ENCODE measurements around the gene SFXN5. TPM values are rescaled to one million over a fixed set of nuclear protein-coding genes. Genes with fewer than 3 reads are reported as not detected.
A peak's percentile ranks its signal among the peaks of the same experiment; 100 is the strongest.

SFXN5 gene
- total RNA-seq, 2 experiments from 2014 or later = 15.7 to 18.6 TPM

- no peak overlapping the region for H3K4me3 Mint-ChIP-seq
- peaks cover 16% of the 10 kb centered on the region for H3K4me1 Mint-ChIP-seq (ENCODE audit: low read depth)
- H3K9me3 Mint-ChIP-seq (ENCODE audit: insufficient read depth) = no peaks in the 10 kb centered on the region
- ATAC-seq = no peak
- DNase-seq = no peak
- H3K27ac Mint-ChIP-seq = no peak overlapping the region
- H3K27me3 Mint-ChIP-seq (ENCODE audit: low read depth) = no peaks in the 10 kb centered on the region
- CTCF ChIA-PET = interaction anchor here (1.1 kb wide), 1 partner anchor 14 kb away, joined by 3 read pairs; no protein-coding TSS in a partner anchor
- H3K36me3 Mint-ChIP-seq (ENCODE audit: low read depth) = peaks cover 6% of the 10 kb centered on the region
- POLR2A ChIA-PET = interaction anchor here (0.6 kb wide), 1 partner anchor 9 kb away, joined by 3 read pairs; no protein-coding TSS in a partner anchor
Measured at GRCh38 chr2:72959995-72960981, 111.2 kb downstream of the SFXN5 start.

GRCh38 chr2:72959554-72959953 is 112.0 kb downstream of the SFXN5 start:
- H3K4me3 Mint-ChIP-seq = no peak overlapping the region
- H3K27ac Mint-ChIP-seq = peak overlapping the region; percentile 14
- ChIA-PET CTCF (interaction anchor here (0.9 kb wide), 1 partner anchor 14 kb away, joined by 4 read pairs; no protein-coding TSS in a partner anchor), POLR2A (no interaction called here)
- peaks cover 21% of the 10 kb centered on the region for H3K4me1 Mint-ChIP-seq (ENCODE audit: low read depth)
- ATAC-seq = no peak
- peaks cover 10% of the 10 kb centered on the region for H3K36me3 Mint-ChIP-seq (ENCODE audit: low read depth)
- H3K27me3 Mint-ChIP-seq (ENCODE audit: low read depth) = no peaks in the 10 kb centered on the region
- no peak for DNase-seq
- no peaks in the 10 kb centered on the region for H3K9me3 Mint-ChIP-seq (ENCODE audit: insufficient read depth)

DNA sequence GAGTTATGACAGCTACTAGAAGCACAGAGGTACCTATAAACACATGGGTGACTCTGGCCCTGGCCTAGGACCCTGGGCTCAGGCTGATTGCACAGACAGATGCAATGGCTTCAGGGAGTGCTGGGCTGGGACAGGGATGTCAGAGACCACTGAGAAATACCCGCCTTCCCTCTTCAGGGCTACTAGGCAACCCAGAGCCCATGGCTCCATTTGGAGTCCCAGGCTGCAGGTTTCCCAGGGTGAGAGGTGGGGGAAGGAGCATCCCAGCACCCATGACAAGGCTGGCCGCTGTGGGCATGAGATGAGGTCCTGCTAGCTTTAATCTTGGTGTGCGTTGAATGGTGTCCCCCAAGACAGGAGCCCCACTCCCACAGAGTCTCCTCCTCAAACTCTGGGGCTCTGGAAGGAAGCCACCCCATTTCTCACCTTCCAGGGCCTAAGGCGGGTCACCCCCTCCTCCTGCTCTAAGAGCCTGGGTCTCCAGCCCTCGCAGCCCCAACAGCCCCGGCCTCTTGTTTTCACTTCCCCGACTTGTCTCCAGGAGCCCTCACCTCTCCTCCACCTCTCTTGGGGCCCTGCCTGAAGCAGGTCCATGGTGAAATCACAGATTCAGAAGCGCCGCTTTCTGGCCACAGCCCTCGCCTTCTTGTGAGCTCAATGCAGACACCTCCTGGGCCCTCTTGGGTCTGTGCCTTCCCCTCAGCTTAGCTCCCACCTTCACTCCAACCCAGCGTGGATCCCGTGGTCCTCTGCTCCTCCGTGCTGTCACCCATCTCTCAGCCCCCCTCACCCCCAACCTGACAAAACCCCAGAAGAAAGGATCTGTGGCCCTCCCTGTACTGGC is 112.7 kb downstream of the SFXN5 start:
- ChIA-PET CTCF (interaction anchor here (0.9 to 2.4 kb wide), 3 partner anchors 14 to 66 kb away, joined by 3 to 13 read pairs (median 4); no protein-coding TSS in a partner anchor), POLR2A (no interaction called here)
- no peak overlapping the region for H3K4me3 Mint-ChIP-seq
- DNase-seq = no peak
- H3K27me3 Mint-ChIP-seq (ENCODE audit: low read depth) = no peaks in the 10 kb centered on the region
- peak overlapping the region; percentile 24 for H3K27ac Mint-ChIP-seq
- ATAC-seq = no peak
- peaks cover 29% of the 10 kb centered on the region for H3K4me1 Mint-ChIP-seq (ENCODE audit: low read depth)
- peaks cover 10% of the 10 kb centered on the region for H3K36me3 Mint-ChIP-seq (ENCODE audit: low read depth)
- no peaks in the 10 kb centered on the region for H3K9me3 Mint-ChIP-seq (ENCODE audit: insufficient read depth)

DNA sequence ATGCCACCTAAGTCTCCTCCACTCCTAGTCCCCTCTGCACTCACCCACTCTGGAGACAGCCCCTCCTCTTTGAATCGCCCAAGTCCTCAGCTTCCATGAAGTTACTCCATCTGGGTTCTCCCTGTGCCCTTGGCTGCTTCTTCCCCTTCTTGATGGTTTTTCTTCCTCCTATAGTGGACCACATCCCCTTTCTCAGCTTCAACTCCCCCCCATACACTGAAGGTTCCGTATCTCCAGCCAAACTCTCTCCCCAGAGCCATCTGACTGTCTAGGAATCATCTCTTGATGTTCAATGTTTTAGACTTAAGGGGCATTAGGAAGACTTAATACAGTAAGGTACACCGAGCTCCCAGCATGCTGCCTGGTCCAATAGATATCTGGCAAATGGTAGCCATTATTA is 114.6 kb downstream of the SFXN5 start:
- H3K4me3 Mint-ChIP-seq = no peak overlapping the region
- POLR2A ChIA-PET = no interaction called here
- CTCF ChIA-PET = interaction anchor here (2.4 kb wide), 1 partner anchor 64 kb away, joined by 13 read pairs; no protein-coding TSS in a partner anchor
- no peak overlapping the region for H3K27ac Mint-ChIP-seq
- H3K36me3 Mint-ChIP-seq (ENCODE audit: low read depth) = peaks cover 10% of the 10 kb centered on the region
- ATAC-seq (no peak), DNase-seq (no peak)
- peaks cover 43% of the 10 kb centered on the region for H3K4me1 Mint-ChIP-seq (ENCODE audit: low read depth)
- H3K27me3 Mint-ChIP-seq (ENCODE audit: low read depth) = no peaks in the 10 kb centered on the region
- no peaks in the 10 kb centered on the region for H3K9me3 Mint-ChIP-seq (ENCODE audit: insufficient read depth)

DNA sequence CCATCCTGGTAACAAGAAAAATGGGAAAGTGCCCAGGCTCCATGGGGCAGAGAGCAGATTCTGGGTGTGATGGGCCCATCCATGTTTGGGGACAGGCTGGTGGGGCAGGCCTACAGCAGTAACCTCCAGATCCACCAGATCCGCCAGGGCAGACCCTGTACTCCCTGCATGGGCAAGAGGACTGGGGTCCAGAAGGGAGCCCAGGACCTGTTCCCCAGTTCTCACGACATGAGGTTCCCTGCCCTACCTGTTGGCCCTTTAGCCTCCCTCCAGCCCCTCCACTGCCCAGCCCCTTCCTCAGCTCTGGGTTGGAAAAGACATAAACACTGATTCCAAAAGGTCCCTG is 115.5 kb downstream of the SFXN5 start:
- no peak overlapping the region for H3K4me3 Mint-ChIP-seq
- H3K4me1 Mint-ChIP-seq (ENCODE audit: low read depth) = peaks cover 43% of the 10 kb centered on the region
- H3K27me3 Mint-ChIP-seq (ENCODE audit: low read depth) = no peaks in the 10 kb centered on the region
- H3K27ac Mint-ChIP-seq = no peak overlapping the region
- peaks cover 10% of the 10 kb centered on the region for H3K36me3 Mint-ChIP-seq (ENCODE audit: low read depth)
- ATAC-seq (no peak), DNase-seq (no peak)
- H3K9me3 Mint-ChIP-seq (ENCODE audit: insufficient read depth) = no peaks in the 10 kb centered on the region
- POLR2A ChIA-PET = no interaction called here
- CTCF ChIA-PET = interaction anchor here (2.4 to 5.9 kb wide), 2 partner anchors 18 to 64 kb away, joined by 13 to 31 read pairs; no protein-coding TSS in a partner anchor

- POLR2A ChIA-PET = interaction anchor here (1.3 kb wide), 1 partner anchor 8 kb away, joined by 4 read pairs; no protein-coding TSS in a partner anchor
- DNase-seq = no peak
- H3K4me3 Mint-ChIP-seq = peak overlapping the region; percentile 79
- no peaks in the 10 kb centered on the region for H3K9me3 Mint-ChIP-seq (ENCODE audit: insufficient read depth)
- H3K27ac Mint-ChIP-seq = peak overlapping the region; percentile 55
- no peak for ATAC-seq
- H3K27me3 Mint-ChIP-seq (ENCODE audit: low read depth) = no peaks in the 10 kb centered on the region
- peaks cover 10% of the 10 kb centered on the region for H3K36me3 Mint-ChIP-seq (ENCODE audit: low read depth)
- CTCF ChIA-PET = interaction anchor here (1.7 to 5.9 kb wide), 3 partner anchors 18 to 39 kb away, joined by 4 to 31 read pairs (median 6); no protein-coding TSS in a partner anchor
- peaks cover 43% of the 10 kb centered on the region for H3K4me1 Mint-ChIP-seq (ENCODE audit: low read depth)
Measured at GRCh38 chr2:72955228-72956049, 116.1 kb downstream of the SFXN5 start.

DNA sequence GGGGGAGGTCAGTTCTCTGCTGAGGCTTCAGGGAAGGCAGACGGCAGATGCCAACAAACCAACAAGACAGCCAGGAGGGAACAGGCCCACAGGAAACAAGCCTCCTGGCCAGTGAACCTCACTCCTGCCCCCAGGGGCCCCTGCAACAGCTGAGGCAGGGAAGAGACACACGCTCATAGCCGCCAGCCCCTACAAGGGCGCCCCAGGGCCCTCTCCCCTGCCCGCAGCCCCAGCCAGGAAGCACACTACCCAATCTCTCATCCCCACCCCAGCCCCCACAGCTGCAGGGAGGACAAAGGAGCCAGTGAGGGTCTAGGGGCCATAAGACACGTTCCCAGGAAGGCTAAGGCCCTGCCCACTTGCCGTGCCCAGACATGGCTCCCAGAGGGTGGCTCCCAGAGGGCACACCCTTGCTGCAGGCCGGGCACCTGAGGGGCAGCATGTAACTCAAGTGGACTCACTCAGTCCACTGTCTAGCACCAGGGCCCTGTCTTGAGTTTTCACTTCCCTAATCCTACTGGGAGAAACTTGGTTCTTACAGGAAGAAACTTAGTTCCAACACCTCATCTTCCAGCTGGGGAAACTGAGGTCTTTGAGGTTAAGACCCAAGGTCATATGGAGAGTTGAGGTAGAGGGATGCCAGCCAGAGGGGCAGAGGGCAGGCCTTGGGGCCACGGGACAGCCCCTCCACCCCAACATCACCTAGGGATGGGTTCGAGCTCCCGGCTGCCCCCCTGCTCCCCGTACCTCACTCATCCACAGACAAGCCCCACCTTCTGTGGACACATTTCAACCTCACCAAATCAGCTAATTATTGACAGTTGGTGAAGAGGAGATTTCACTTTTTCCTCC is 116.9 kb downstream of the SFXN5 start:
- DNase-seq (no peak), ATAC-seq (peak; percentile 23)
- POLR2A ChIA-PET = interaction anchor here (1.1 to 1.5 kb wide), 4 partner anchors 9 to 28 kb away, joined by 3 to 6 read pairs (median 4); no protein-coding TSS in a partner anchor
- H3K27ac Mint-ChIP-seq = peak overlapping the region; percentile 92
- H3K27me3 Mint-ChIP-seq (ENCODE audit: low read depth) = no peaks in the 10 kb centered on the region
- peak overlapping the region; percentile 79 for H3K4me3 Mint-ChIP-seq
- no peaks in the 10 kb centered on the region for H3K9me3 Mint-ChIP-seq (ENCODE audit: insufficient read depth)
- CTCF ChIA-PET = interaction anchor here (0.9 to 5.9 kb wide), 9 partner anchors 19 to 222 kb away, joined by 3 to 31 read pairs (median 4); partner anchors contain the start of gene SPR
- peaks cover 10% of the 10 kb centered on the region for H3K36me3 Mint-ChIP-seq (ENCODE audit: low read depth)
- H3K4me1 Mint-ChIP-seq (ENCODE audit: low read depth) = peaks cover 41% of the 10 kb centered on the region

DNA sequence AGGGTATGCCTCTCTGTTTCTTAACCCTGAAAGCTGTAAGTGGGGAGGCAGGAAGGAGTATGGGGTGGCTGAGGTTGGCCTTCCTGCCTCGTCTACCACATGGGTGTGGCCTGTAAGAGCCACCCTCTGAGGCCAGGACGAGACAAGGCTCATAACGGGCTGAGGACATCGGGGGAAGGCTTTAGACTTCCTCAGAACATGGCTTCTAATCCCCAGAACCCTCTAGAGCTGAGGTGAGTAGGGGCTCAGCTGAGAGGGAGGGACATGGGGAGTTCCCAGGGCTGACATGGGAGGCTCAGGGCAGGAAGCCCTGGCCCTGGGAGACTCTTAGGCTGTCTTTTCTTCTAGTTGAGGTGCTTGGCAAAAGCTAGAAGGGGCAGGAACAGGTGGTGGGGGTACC is 117.5 kb downstream of the SFXN5 start:
- Mint-ChIP-seq H3K27ac (peak overlapping the region; percentile 92), H3K9me3 (ENCODE audit: insufficient read depth) (no peaks in the 10 kb centered on the region), H3K4me3 (peak overlapping the region; percentile 79), H3K27me3 (ENCODE audit: low read depth) (no peaks in the 10 kb centered on the region), H3K4me1 (ENCODE audit: low read depth) (peaks cover 40% of the 10 kb centered on the region), H3K36me3 (ENCODE audit: low read depth) (peaks cover 10% of the 10 kb centered on the region)
- POLR2A ChIA-PET = interaction anchor here (1.1 to 1.5 kb wide), 4 partner anchors 10 to 28 kb away, joined by 3 to 6 read pairs (median 4); no protein-coding TSS in a partner anchor
- CTCF ChIA-PET = interaction anchor here (0.8 to 5.9 kb wide), 10 partner anchors 20 to 223 kb away, joined by 3 to 31 read pairs (median 4); partner anchors contain the start of gene SPR
- ATAC-seq = peak; percentile 96
- DNase-seq = peak; percentile 84

DNA sequence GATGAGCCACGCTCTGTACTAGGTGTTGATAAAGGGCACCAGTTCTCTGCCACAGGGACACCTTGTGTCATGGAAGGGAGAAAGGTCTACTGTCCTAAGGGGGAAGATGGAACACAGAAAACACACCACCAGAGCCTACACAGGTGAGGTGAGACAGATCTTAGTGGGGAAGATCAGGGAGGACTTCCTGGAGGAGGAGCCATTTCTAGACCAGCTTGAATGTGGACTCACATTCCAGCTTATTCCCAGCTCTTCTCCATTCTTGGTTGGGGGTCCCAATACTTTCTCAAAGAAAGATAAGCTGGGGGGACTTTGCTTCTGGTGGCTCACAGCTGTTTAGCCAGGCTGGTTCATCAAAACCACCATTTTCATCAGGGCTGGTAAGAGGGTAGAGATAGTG is 118.0 kb downstream of the SFXN5 start:
- peak; percentile 18 for ATAC-seq
- no peaks in the 10 kb centered on the region for H3K27me3 Mint-ChIP-seq (ENCODE audit: low read depth)
- peaks cover 43% of the 10 kb centered on the region for H3K4me1 Mint-ChIP-seq (ENCODE audit: low read depth)
- peak overlapping the region; percentile 79 for H3K4me3 Mint-ChIP-seq
- H3K36me3 Mint-ChIP-seq (ENCODE audit: low read depth) = peaks cover 10% of the 10 kb centered on the region
- ChIA-PET POLR2A (interaction anchor here (1.1 to 1.5 kb wide), 3 partner anchors 12 to 27 kb away, joined by 3 to 6 read pairs (median 4); no protein-coding TSS in a partner anchor), CTCF (interaction anchor here (0.8 to 5.9 kb wide), 9 partner anchors 20 to 223 kb away, joined by 3 to 31 read pairs (median 4); partner anchors contain the start of gene SPR)
- H3K27ac Mint-ChIP-seq = peak overlapping the region; percentile 92
- no peaks in the 10 kb centered on the region for H3K9me3 Mint-ChIP-seq (ENCODE audit: insufficient read depth)
- no peak for DNase-seq

DNA sequence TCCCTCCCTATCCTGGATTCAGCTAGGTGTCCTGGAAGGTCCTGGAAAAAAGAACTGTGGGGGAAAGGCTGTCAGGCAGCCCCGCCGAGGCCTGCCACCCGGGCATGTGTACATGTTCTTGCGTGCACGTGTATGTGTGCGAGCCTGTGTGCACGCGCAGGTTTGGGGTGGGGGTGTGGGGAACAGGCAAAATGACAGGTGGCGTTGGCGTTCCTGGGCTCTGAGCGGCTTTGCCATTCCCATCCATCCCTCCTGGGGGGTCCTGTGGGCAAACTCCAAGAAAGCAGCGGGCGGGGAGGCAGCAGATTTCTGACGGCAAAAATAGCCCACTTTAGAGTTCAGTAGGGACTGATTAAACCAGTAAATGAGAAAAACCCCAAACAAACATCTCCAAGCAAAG is 118.6 kb downstream of the SFXN5 start:
- CTCF ChIA-PET = interaction anchor here (0.8 to 5.9 kb wide), 4 partner anchors 21 to 224 kb away, joined by 3 to 31 read pairs (median 6); no protein-coding TSS in a partner anchor
- ATAC-seq (no peak), DNase-seq (no peak)
- no peak overlapping the region for H3K4me3 Mint-ChIP-seq
- no peaks in the 10 kb centered on the region for H3K27me3 Mint-ChIP-seq (ENCODE audit: low read depth)
- H3K27ac Mint-ChIP-seq = peak overlapping the region; percentile 92
- H3K4me1 Mint-ChIP-seq (ENCODE audit: low read depth) = peaks cover 40% of the 10 kb centered on the region
- POLR2A ChIA-PET = no interaction called here
- no peaks in the 10 kb centered on the region for H3K9me3 Mint-ChIP-seq (ENCODE audit: insufficient read depth)
- H3K36me3 Mint-ChIP-seq (ENCODE audit: low read depth) = peaks cover 10% of the 10 kb centered on the region
